Calu3 (cell line): Measurements from ENCODE around the gene ATP8A1. TPM values are rescaled to one million over a fixed set of nuclear protein-coding genes. Genes with fewer than 3 reads are reported as not detected.

Experiments
- BruUV-seq: library from RNA; stranded (reverse); fragments of 400-500 nt; replicated peaks from 2 replicates; lab custom pipeline; 2021; lab: Mats Ljungman, UMichigan
- CTCF ChIA-PET: fragments of 300-600 bp; sonication (Branson Sonifier 250); formaldehyde crosslinking; loops from one replicate; lab custom pipeline; 2022; ENCODE audit warnings: antibody characterized with exemption; lab: Charles Lee
- DNase-seq: peaks from one replicate; pipeline ENCODE4 v3.0.0; 2022
- H3K27ac Mint-ChIP-seq: one replicate; pipeline ENCODE4 v1.8.0; 2022; ENCODE audit warnings: mixed read lengths; ENCODE audit not compliant: unreplicated experiment
- H3K27me3 Mint-ChIP-seq: one replicate; pipeline ENCODE4 v1.8.0; 2022; ENCODE audit warnings: mixed read lengths; ENCODE audit not compliant: unreplicated experiment
- H3K36me3 Mint-ChIP-seq: one replicate; pipeline ENCODE4 v1.8.0; 2022; ENCODE audit warnings: mild to moderate bottlenecking, moderate library complexity, mixed read lengths; ENCODE audit not compliant: insufficient read depth, unreplicated experiment
- H3K4me1 Mint-ChIP-seq: one replicate; pipeline ENCODE4 v1.8.0; 2022; ENCODE audit warnings: mild to moderate bottlenecking, low read depth, mixed read lengths; ENCODE audit not compliant: unreplicated experiment
- H3K4me3 Mint-ChIP-seq: one replicate; pipeline ENCODE4 v1.8.0; 2022; ENCODE audit warnings: mild to moderate bottlenecking, low read depth, moderate library complexity, mixed read lengths; ENCODE audit not compliant: unreplicated experiment
- H3K9me3 Mint-ChIP-seq: one replicate; pipeline ENCODE4 v1.8.0; 2022; ENCODE audit warnings: low read depth, mixed read lengths; ENCODE audit not compliant: unreplicated experiment
- CTCF ChIP-seq: fragments of 200-600 bp; IDR thresholded peaks from one replicate; pipeline ENCODE4 v1.8.0; 2022; ENCODE audit warnings: antibody characterized with exemption; ENCODE audit not compliant: unreplicated experiment
- intact Hi-C: fragments of 100-400 bp; cut with micrococcal nuclease; formaldehyde crosslinking; loops from one replicate; pipeline ENCODE4 v1.10.0; 2022; ENCODE audit not compliant: unreplicated experiment
- total RNA-seq: library from RNA; stranded (reverse); gene quantifications from 2 replicates; pipeline ENCODE4 v1.2.3, GENCODE V29; 2022

Gene ATP8A1
- total RNA-seq, 1 experiment from 2014 or later, result 0.76 TPM

DNA sequence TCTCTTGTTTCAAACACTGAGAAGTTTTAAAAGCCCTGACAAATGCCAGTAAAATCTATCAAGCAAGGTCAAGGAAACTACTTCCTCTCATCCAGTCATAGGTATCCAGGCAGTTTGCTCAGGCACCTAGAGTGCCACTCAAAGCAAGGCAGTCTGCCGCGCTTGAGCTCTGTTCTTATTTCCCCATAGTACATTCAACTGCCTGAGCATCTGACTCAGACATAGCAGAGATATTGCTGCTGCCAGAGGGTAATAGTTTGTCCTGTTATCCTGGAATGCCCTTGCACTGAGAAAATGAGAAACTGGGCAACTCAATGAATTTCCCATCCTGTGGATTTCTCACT is 16.1 kb upstream of the ATP8A1 start:
- intact Hi-C loops, result no loop called here
- no TSS peak for BruUV-seq
- Mint-ChIP-seq H3K4me1 (no peaks in the 10 kb centered on the region), H3K27ac (no peak overlapping the region), H3K4me3 (no peak overlapping the region), H3K27me3 (no peaks in the 10 kb centered on the region), H3K9me3 (no peaks in the 10 kb centered on the region), H3K36me3 (no peaks in the 10 kb centered on the region)
- DNase-seq, result no peak
- no peak for TF ChIP-seq CTCF
- CTCF ChIA-PET, result no interaction called here

DNA sequence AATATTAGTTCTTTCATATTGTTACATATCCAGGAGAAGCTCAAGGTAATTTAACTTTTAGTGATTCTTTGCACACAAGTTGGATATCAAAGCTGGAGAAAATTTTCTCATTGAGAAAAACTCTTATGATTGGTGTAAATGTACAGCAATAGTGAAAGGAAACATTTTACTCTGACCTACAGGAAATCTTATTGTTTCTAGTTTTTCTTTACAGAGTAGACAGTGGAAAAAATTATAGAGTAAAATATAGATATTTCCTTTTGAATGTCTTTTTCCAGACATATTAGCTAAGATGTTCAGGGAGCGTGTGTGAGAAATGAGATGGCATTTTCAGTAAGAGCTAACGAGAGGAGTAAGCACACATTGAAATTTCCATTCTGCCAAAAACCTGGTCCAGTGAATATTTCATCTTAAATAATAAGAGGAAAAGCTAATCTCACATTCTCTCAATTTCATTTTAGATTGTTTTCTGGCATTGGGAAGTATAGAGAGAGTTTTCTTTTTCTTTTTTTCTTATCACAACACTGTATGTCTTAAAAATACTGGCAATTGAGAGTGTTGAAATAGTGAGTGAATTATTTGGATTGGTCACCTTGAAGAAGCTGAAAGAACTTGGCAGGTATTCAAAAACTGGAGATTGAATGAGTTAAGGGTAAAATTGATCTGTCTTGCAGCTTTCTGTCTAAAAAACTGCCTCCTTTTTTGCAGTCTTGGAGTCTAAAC is 15.6 kb upstream of the ATP8A1 start:
- BruUV-seq, result no TSS peak
- CTCF ChIA-PET, result no interaction called here
- Mint-ChIP-seq H3K4me3 (no peak overlapping the region), H3K27ac (no peak overlapping the region), H3K27me3 (no peaks in the 10 kb centered on the region), H3K9me3 (no peaks in the 10 kb centered on the region), H3K36me3 (no peaks in the 10 kb centered on the region), H3K4me1 (no peaks in the 10 kb centered on the region)
- no peak for DNase-seq
- TF ChIP-seq CTCF, result no peak
- intact Hi-C loops, result no loop called here

- DNase-seq, result no peak
- Mint-ChIP-seq H3K4me1 (no peaks in the 10 kb centered on the region), H3K36me3 (no peaks in the 10 kb centered on the region), H3K9me3 (no peaks in the 10 kb centered on the region), H3K4me3 (no peak overlapping the region), H3K27me3 (peaks cover 6% of the 10 kb centered on the region), H3K27ac (no peak overlapping the region)
- CTCF ChIA-PET, result no interaction called here
- no TSS peak for BruUV-seq
- intact Hi-C loops, result no loop called here
- TF ChIP-seq CTCF, result no peak
Observed at GRCh38 chr4:42671431-42672194, 14.7 kb upstream of the ATP8A1 start.

DNA sequence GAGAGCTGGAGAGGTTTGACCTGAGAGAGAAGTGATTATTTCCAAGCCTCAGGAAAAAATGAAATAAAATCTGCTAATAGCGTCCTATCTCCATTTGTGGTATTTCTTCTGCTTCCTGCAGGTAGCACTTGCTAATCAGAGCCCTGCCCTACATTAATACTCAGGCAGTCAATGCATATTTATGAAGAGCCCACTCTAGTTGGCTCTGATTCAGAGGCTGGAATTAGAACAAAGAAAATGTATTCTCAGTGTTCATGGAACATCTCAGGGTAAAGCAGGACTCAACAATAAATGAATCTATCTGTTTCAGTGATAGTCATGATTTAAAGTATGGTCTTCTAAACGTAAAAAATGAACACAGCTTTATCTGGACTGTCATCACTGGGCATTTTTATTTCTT is 1.4 kb upstream of the ATP8A1 start:
- Mint-ChIP-seq H3K9me3 (peaks cover under 1% of the 10 kb centered on the region), H3K27me3 (peaks cover 18% of the 10 kb centered on the region), H3K4me1 (peaks cover 16% of the 10 kb centered on the region), H3K27ac (no peak overlapping the region), H3K4me3 (no peak overlapping the region), H3K36me3 (peaks cover 23% of the 10 kb centered on the region)
- TF ChIP-seq CTCF, result no peak
- intact Hi-C loops, result no loop called here
- no peak for DNase-seq
- no TSS peak for BruUV-seq
- CTCF ChIA-PET, result no interaction called here
